ENCODE results near the gene PREPL. TPM values are rescaled to one million over a fixed set of nuclear protein-coding genes. Genes with fewer than 3 reads are reported as not detected.

PREPL gene
- total RNA-seq, 1 donor from 2014 or later, result 73.6 TPM

DNA sequence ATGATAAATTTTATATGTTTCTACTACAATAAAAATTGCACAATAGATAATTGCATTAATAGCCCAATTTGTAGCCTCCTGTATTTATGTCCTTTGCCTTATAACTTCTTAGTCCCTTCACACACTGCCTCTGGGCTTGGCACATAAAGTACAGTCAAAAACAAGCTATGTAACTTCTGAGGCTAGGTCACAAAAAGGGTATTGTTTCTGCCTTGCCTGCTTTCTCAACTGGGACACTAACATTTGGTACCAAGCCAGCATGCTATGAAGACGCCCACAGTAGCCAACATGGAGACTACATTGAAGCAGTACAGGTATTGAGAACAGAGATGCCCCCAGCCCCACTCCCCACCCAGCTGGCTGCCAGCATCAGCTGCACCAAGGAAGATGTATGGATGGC lies 91.5 kb downstream of the PREPL start:
- Histone ChIP-seq H3K4me3 (ENCODE audit: low read length in 3 of 3) (no peak overlapping the region), H3K27ac (ENCODE audit: low read depth, low read length) (no peak overlapping the region), H3K27me3 (ENCODE audit: control insufficient read depth in 3 of 3, insufficient read depth in 3 of 3, low read length in 3 of 3) (no peaks in the 10 kb centered on the region), H3K36me3 (ENCODE audit: control insufficient read depth in 3 of 3, insufficient read depth in 3 of 3, low read length in 3 of 3) (no peaks in the 10 kb centered on the region), H3K9me3 (ENCODE audit: control insufficient read depth in 3 of 3, low read length in 3 of 3) (no peaks in the 10 kb centered on the region), H3K9ac (ENCODE audit: low read depth in 1 of 3, low read length in 3 of 3) (no peak overlapping the region), H3K4me1 (ENCODE audit: control insufficient read depth in 3 of 3, insufficient read depth in 3 of 3, low read length in 3 of 3) (peaks cover 5 to 16% (median 14%) of the 10 kb centered on the region in 3 donors)

DNA sequence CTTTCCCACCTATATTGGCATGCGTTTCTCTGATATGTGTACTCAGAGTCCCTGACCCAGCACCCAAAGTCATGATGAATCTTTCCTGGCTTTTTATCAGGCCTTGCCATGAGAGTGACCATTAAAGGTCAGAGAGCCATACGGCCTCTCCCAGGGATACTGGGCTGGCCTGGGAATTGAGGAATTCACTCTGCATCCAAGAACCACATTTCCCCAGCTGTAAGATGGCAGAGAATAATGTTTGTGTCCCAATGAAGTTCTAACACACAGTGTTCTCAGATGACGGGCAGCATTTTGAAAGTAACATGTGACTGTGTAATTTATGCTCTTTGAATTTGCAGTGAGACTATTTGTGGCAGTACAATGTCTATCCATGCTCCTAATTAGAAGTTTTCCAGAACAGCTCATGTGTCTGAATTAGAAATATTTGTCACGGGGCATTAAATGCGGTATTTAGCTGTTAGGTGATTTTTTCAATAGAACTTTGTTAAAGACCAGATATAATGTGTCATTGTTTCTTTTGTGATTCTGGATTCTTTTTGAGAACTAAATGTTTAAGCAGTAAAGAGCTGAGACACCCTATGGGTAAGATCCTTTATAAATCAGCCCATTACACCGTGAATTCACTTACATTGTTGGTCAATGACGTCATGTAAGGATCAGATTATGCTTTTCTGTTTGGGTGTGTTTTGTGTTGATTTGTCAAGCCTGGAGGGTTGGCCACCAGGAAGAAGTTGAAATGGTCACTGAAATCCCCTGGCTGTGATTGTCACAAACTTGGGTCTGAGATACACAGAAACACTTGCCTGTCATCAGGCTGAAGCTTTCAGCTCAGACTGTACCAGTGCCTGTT lies 93.3 kb downstream of the PREPL start:
- H3K4me3 ChIP-seq (ENCODE audit: low read length in 3 of 3), result peak overlapping the region in 1 of 3 donors; percentile 7
- peak overlapping the region in 2 of 3 donors; percentile 10 to 16 for H3K9ac ChIP-seq (ENCODE audit: low read depth in 1 of 3, low read length in 3 of 3)
- H3K27ac ChIP-seq (ENCODE audit: low read depth, low read length), result peak overlapping the region; percentile 80

More for the DNA sequence above, 93.3 kb downstream of the PREPL start:
- Histone ChIP-seq H3K4me1 (ENCODE audit: control insufficient read depth in 3 of 3, insufficient read depth in 3 of 3, low read length in 3 of 3) (peaks cover 5 to 16% (median 14%) of the 10 kb centered on the region in 3 donors), H3K9me3 (ENCODE audit: control insufficient read depth in 3 of 3, low read length in 3 of 3) (no peaks in the 10 kb centered on the region), H3K36me3 (ENCODE audit: control insufficient read depth in 3 of 3, insufficient read depth in 3 of 3, low read length in 3 of 3) (no peaks in the 10 kb centered on the region), H3K27me3 (ENCODE audit: control insufficient read depth in 3 of 3, insufficient read depth in 3 of 3, low read length in 3 of 3) (no peaks in the 10 kb centered on the region)

Other genes with a start within 250 kb of the PREPL start
- gene PPM1B, start 192.6 kb downstream of the PREPL start, total RNA-seq, result 27.1 TPM
- gene SLC3A1, start 86.0 kb downstream of the PREPL start, total RNA-seq, result not detected
- 5.2 TPM for gene CAMKMT, start 453 bp upstream of the PREPL start, total RNA-seq

Data from skeletal muscle tissue (tissue), 4 donors.